GM12891 (cell line): ENCODE results near the gene TTC1.

Experiments used
- DNase-seq: peaks from one replicate; pipeline ENCODE4 v3.0.0; 2011; ENCODE audit warnings: low spot score; ENCODE audit not compliant: insufficient read length
- FAIRE-seq: peaks from 2 replicates; lab custom pipeline; 2011; peaks lifted over from hg19 to GRCh38; lab: Jason Lieb, UNC
- PAX5 ChIP-seq: IDR thresholded peaks from 2 replicates; pipeline ENCODE4 v1.6.1; 2011; ENCODE audit warnings: low read length, moderate library complexity, mild to moderate bottlenecking; ENCODE audit not compliant: insufficient read depth, severe bottlenecking
- POLR2A ChIP-seq: IDR thresholded peaks from 2 replicates; pipeline ENCODE4 v1.6.1; 2011; ENCODE audit warnings: low read depth, low read length, control low read depth
- POLR2AphosphoS5 ChIP-seq: IDR thresholded peaks from 2 replicates; pipeline ENCODE4 v1.6.1; 2011; ENCODE audit warnings: low read depth, low read length, control low read depth
- POU2F2 ChIP-seq: IDR thresholded peaks from 2 replicates; pipeline ENCODE4 v1.6.1; 2011; ENCODE audit warnings: low read depth, mild to moderate bottlenecking, control low read depth, low read length, moderate library complexity
- SPI1 ChIP-seq: IDR thresholded peaks from 2 replicates; pipeline ENCODE4 v1.6.1; 2011; ENCODE audit warnings: low read depth, low read length, control low read depth
- TAF1 ChIP-seq: IDR thresholded peaks from 2 replicates; pipeline ENCODE4 v1.6.1; 2011; ENCODE audit warnings: low read depth, low read length, control low read depth

TTC1 gene

GRCh38 chr5:160021831-160022446 is 13.0 kb downstream of the TTC1 start:
- DNase-seq = peak; percentile 28
- no peak for TF ChIP-seq POU2F2
- no peak for TF ChIP-seq TAF1
- no peak for TF ChIP-seq SPI1
- no peak for TF ChIP-seq POLR2A
- TF ChIP-seq PAX5 = no peak
- no peak for TF ChIP-seq POLR2AphosphoS5
- peak; percentile 71 for FAIRE-seq

DNA sequence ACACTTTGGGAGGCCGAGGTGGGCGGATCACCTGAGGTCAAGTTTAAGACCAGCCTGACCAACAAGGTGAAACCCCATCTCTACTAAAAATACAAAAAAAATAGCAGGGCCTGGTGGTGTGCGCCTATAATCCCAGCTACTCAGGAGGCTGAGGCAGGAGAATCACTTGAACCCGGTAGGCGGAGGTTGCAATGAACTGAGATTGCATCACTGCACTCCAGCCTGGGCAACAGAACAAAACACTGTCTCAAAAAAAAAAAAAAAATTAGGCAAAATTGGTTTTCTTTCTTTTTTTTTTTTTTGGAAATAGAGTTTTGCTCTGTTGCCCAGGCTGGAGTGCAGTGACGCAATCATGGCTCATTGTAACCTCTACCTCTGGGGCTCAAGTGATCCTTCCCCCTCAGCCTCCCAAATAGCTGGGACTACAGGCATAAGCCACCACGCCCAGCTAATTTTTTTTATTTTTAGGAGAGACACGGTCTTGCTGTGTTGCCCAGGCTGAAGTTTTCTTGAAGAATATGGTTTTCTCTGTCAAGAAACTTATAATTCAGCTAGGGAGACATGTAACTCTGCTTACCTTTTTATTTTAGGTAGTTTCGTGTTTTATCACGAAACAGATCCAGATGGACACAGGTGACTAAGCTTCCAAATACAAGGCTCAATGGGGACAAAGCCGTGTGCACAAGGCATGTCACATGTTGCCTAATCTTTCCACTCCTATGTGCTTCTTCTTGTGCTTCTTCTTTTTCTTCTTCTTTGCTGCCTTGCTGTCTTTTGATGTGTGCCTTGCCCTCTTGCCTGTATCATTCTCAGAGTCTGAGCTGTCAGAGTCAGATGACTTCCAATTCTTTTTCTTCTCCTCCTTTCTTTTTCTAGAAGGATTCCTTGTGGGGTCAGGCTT is 14.3 kb downstream of the TTC1 start:
- FAIRE-seq (peak; percentile 5), DNase-seq (no peak)
- TF ChIP-seq POU2F2 (no peak), TAF1 (no peak), SPI1 (no peak), PAX5 (no peak), POLR2AphosphoS5 (no peak), POLR2A (no peak)

- DNase-seq (no peak), FAIRE-seq (peak; percentile 45)
- TF ChIP-seq POLR2AphosphoS5 (no peak), SPI1 (no peak), POLR2A (no peak), TAF1 (no peak), POU2F2 (no peak), PAX5 (no peak)
These were observed 15.1 kb downstream of the TTC1 start for GRCh38 chr5:160023908-160024630.

DNA sequence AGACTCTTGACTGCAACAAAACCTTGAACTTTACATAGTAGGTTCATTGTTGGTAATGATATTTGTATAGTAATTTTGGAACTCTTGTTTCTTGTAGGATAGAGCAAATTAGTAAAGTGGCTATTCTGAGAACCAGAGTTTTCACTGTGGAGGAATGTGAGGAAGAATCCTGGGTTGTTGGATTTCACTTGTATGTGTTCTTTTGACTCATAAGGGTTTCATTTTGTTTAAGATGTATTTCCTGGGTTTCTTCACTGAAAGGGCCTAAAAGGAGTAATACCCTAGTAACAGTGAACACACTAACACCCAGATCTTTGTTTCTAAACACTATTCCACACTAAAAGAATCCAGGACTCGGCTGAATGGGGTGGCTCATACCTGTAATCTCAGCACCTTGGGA is 20.1 kb downstream of the TTC1 start:
- no peak for DNase-seq
- no peak for TF ChIP-seq PAX5
- TF ChIP-seq POLR2AphosphoS5 = no peak
- no peak for TF ChIP-seq SPI1
- no peak for TF ChIP-seq POU2F2
- FAIRE-seq = no peak

- no peak for DNase-seq
- no peak for TF ChIP-seq POU2F2
- no peak for TF ChIP-seq POLR2AphosphoS5
- no peak for TF ChIP-seq POLR2A
- no peak for TF ChIP-seq TAF1
- no peak for TF ChIP-seq PAX5
- no peak for TF ChIP-seq SPI1
- no peak for FAIRE-seq
These were observed 20.7 kb downstream of the TTC1 start for GRCh38 chr5:160029540-160030139.

DNA sequence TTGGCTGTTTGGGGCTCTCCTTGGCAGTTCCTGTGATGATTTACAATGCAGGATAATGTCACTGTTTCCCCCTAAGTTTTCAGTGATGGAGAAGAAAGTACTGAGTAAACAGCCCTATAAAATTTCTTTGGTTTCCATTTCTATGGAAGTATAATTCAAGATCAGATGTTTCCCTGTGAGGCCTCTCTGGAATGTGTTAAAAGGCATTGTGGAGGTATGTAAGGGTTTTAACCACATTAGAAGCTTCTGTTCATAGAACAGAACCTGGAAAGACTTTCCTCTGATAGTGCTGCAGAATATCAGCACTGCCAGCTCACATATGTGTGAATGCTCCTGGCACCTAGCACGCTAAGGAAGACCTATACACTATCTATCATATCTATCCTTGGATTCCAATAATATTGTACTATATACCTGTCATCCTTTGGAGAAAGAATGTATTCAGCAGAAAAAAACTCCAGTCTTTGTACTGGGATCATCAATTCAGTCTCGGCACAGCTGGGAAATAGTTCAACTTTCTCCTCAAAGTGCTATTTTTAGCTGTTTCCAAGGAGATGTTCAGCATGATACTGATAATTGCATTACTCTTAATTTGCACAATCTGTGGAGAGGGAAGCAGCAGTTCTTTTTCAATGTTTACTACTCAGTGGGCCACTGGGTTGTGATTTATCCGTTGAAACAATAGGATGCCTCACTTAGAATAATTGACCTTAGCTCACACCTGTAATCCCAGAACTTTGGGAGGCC is 21.9 kb downstream of the TTC1 start:
- TF ChIP-seq SPI1 = no peak
- FAIRE-seq (no peak), DNase-seq (no peak)

- TF ChIP-seq TAF1 (no peak), SPI1 (no peak)
- no peak for FAIRE-seq
- no peak for DNase-seq
These were observed 24.8 kb downstream of the TTC1 start for GRCh38 chr5:160033546-160034252.

GRCh38 chr5:160036243-160036642 is 27.3 kb downstream of the TTC1 start:
- FAIRE-seq (no peak), DNase-seq (no peak)
- no peak for TF ChIP-seq SPI1
- no peak for TF ChIP-seq TAF1
- TF ChIP-seq POLR2A = no peak
- no peak for TF ChIP-seq PAX5
- no peak for TF ChIP-seq POLR2AphosphoS5
